Cardiac fibroblast (primary cell): ENCODE measurements around the gene P2RX3.
A peak's percentile ranks its signal among the peaks of the same experiment; 100 is the strongest.

ENCODE experiments used
- DNase-seq, 2 donors: peaks; one replicate each; pipeline versions ENCODE4 v3.0.0 to v3.0.0-alpha.2; 2010; ENCODE audit warnings: low read depth in 2 of 2
- H3K4me3 ChIP-seq, 2 donors: replicated peaks in 1 of 2; 1 replicate in 1 of 2; 2 replicates in 1 of 2; pipeline ENCODE4 v1.5.1; 2011; ENCODE audit warnings: low read depth in 2 of 2, low read length in 2 of 2, mild to moderate bottlenecking in 2 of 2, moderate library complexity in 1 of 2
- CTCF ChIP-seq: IDR thresholded peaks from one replicate; pipeline ENCODE4 v1.5.1; 2011; ENCODE audit warnings: low read depth, mild to moderate bottlenecking, low read length, inconsistent platforms

P2RX3 gene

DNA sequence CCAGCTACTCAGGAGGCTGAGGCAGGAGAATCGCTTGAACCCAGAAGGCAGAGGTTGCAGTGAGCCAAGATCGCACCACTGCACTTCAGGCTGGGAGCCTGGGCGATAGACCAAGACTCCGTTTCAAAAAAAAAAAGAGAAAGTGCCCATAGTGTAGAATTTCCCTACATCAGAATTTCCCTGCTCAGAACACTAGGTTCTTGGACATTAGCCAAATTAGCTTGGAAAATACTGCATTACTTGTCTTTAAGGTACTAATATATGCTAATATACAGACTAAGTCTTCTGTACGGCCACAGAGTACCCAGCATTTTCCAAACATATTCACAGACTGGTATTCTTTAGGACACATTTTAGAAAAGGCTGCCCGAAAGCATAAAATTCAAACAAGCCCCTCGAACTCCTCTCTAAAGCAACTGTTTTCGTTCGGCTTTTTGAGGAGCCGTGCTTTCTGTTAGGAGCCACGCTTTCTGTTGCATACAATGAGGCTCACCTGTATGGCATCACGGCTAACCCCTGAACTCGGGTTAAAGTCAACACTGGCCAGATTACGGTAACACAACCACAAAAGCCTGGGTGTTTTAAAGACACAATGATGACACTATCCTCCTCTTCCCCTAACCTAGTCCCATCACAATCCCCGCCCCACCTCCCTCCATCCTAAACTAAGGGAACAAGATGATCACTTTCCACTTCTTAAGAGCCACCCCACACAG, 31.8 kb upstream of the P2RX3 start:
- no peak for TF ChIP-seq CTCF
- DNase-seq, result peak; percentile 39 to 69
- no peak overlapping the region for H3K4me3 ChIP-seq

DNA sequence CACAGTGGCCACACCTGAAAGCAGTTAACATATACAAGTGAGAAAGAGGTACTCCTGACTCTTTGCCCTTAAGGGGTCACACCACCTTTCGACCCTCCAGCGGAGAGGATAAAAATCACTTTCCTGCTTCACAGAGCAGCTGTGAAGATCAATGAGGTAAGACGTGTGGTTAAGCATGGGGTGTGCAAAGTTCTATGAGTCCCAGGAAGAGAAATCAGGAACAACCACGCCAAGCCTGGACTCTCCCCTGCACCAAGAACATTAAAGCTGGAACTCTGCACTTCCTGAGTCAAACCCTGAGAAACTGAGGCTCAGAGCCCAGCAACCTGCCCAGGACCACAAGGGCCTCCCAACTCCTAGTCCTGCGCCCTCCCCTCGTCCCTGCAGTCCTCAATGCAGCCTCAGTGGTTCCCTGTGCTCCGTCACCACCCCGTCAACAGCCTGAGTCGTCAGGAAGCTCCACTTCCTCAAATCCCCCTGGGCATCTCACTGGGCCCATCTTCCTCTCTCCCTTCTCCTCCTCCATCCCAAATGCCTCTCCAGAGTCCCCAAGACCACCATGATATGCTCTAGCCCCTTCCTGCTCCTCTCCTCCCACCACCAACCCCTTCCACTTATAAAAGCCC, 31.1 kb upstream of the P2RX3 start:
- no peak overlapping the region for H3K4me3 ChIP-seq
- TF ChIP-seq CTCF, result no peak
- no peak for DNase-seq

- TF ChIP-seq CTCF, result no peak
- no peak overlapping the region for H3K4me3 ChIP-seq
- no peak for DNase-seq
These were observed 30.4 kb upstream of the P2RX3 start for GRCh38 chr11:57307666-57308270.

DNA sequence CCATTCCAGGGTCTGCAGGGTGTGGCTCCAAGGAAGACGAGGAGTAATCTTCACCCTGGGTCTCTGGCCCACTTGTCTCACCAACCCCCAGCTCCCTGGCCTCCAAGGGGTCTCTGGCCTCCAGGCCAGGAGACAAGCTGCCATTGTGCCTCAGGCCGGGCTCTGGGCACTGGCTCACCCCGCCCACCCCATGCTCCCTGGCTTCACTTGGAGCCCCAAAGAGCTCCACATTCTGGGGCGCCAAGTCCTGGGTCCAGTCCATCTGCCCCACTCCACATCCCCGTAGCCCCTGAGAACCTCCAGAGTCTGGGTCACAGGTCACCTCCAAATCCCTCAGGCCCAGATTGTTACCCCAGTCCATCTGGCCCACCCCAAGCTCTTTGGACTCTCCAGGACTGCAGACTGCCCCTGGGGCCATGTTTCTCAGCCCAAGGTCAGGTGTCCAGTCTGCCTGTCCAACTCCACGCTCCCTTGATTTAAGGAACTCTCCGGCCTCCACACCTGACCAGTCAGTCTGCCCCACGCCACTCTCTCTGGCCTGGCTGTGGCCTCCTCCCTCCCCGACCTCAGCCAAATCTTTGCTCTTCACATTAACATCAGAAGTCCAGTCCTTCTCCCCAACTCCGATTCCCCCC, 29.6 kb upstream of the P2RX3 start:
- DNase-seq, result no peak
- H3K4me3 ChIP-seq, result no peak overlapping the region

DNA sequence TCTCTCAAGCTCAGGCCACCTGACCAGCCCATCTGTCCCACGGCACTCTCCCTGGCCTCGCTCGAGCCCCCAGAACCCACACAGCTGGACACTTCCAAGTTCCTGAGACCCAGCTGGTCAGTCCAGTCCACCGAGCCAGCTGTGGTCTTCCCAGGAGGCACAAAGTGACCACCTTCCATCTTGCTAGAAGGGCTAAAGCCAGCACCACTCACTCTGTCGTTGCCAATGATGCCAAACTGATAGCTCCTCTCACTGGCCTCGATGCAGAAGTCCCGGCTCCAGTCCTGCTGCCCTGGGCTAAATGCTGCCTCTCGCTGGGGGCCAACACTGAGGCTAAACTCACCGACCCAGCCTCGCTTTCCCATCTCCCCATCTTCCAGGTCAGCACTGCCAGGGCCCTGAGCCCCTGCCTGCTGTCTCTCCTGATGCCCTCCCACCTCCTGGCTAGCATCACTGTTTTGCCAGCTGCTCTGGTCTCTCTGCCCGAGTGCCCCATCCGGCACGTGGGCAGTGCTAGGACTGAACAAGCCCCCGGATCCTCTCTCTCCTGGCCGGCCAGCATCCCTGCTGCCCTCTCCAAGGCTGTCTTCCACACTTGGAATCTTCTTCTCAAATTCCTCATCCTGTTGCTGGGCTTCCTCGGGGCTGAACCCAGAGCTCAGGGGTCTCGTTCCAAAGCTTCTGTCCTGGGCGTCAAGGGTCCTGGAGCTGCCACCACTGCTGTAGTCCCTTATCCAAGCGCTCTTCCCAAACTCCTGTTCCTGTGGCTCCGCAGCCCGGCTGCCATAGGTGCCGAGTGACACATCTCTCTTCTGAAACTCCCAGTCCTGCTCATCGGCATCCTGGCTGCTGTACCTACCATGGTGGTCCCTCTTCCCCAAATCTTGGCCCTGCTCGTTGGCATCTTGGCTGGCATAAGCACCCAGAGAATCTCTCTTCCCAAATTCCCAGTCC, 28.8 kb upstream of the P2RX3 start:
- no peak for DNase-seq
- no peak overlapping the region for H3K4me3 ChIP-seq
- no peak for TF ChIP-seq CTCF

More for the DNA sequence above, 29.6 kb upstream of the P2RX3 start:
- TF ChIP-seq CTCF, result no peak

DNA sequence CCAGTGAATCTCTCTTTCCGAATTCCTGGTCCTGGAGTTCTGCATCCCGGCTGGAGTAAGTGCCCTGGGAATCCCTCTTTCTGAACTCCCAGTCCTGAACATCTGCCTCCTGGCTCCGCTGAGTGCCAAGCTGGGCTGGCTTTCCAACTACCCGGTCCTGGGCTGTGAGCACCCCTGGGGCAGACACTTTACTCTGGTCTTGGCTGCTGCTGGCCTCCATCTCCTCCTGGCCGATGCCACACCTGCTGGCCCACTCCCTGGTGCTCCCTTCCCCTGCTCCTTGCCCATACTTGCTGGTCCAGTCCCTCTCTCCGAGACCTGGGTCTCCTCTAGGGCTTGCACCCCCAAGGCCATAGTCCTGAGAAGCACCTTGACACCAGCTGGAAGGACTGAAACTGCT, 28.1 kb upstream of the P2RX3 start:
- H3K4me3 ChIP-seq, result no peak overlapping the region
- no peak for TF ChIP-seq CTCF
- no peak for DNase-seq
